LNCAP (cell line): ENCODE measurements around the gene TNNI3.

Experiments used
- CTCF ChIP-seq: fragments of 450-650 bp; IDR thresholded peaks from 2 replicates; pipeline ENCODE4 v1.5.1; 2017; ENCODE audit warnings: mild to moderate bottlenecking

Gene TNNI3

GRCh38 chr19:55189403-55189835 is 31.9 kb upstream of the TNNI3 start:
- no peak for TF ChIP-seq CTCF

GRCh38 chr19:55188625-55189024 is 31.1 kb upstream of the TNNI3 start:
- no peak for TF ChIP-seq CTCF

- no peak for TF ChIP-seq CTCF
Measured at GRCh38 chr19:55186080-55186479, 28.5 kb upstream of the TNNI3 start.

- no peak for TF ChIP-seq CTCF
Measured at GRCh38 chr19:55181740-55182139, 24.2 kb upstream of the TNNI3 start.

GRCh38 chr19:55179606-55180484 is 22.3 kb upstream of the TNNI3 start, which contains the start of gene SYT5:
Gene SYT5, minus strand, starts transcription at chr19:55180289. Its CDS starts 1,248 bp downstream, at chr19:55179041.
- no peak for TF ChIP-seq CTCF

- TF ChIP-seq CTCF, result no peak
Measured at GRCh38 chr19:55178781-55179599, 21.5 kb upstream of the TNNI3 start.

- no peak for TF ChIP-seq CTCF
Measured at GRCh38 chr19:55176076-55176475, 18.5 kb upstream of the TNNI3 start.
